Stimulated activated CD4-positive, alpha-beta T cell treated with anti-CD3 and anti-CD28 coated beads, Interleukin-2, amount 100 ng/mL, for 48 hours (primary cell): ENCODE results near the gene KLF5.
"Not testable (repeated sequence)": the region's sequence is repeated elsewhere in the genome, so short reads cannot be mapped to it uniquely, and the experiment has no call there.

ENCODE experiments used
- DNase-seq, 2 donors: peaks; one replicate each; pipeline ENCODE4 v3.0.0-alpha.2; 2020

KLF5 gene

DNA sequence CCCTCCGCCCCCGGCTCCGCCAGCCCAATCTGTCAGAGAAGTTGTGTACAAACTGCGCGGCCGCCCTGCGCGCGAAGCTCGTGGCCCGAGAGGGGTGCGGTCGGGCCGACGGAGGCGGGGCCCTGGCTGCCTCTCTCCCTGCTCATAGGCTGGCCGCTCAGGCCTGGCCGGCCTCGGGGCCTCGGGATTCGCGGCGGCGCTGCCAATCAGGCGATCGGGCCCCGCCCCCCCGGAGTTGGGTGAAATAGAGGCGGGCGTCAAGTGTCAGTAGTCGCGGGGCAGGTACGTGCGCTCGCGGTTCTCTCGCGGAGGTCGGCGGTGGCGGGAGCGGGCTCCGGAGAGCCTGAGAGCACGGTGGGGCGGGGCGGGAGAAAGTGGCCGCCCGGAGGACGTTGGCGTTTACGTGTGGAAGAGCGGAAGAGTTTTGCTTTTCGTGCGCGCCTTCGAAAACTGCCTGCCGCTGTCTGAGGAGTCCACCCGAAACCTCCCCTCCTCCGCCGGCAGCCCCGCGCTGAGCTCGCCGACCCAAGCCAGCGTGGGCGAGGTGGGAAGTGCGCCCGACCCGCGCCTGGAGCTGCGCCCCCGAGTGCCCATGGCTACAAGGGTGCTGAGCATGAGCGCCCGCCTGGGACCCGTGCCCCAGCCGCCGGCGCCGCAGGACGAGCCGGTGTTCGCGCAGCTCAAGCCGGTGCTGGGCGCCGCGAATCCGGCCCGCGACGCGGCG, at the start of gene KLF5:
KLF5 (plus strand) TSS at position 270 of the 724 bp plus-strand sequence; CDS start at position 593, 323 bp downstream.
- peak; percentile 94 to 95 for DNase-seq

DNA sequence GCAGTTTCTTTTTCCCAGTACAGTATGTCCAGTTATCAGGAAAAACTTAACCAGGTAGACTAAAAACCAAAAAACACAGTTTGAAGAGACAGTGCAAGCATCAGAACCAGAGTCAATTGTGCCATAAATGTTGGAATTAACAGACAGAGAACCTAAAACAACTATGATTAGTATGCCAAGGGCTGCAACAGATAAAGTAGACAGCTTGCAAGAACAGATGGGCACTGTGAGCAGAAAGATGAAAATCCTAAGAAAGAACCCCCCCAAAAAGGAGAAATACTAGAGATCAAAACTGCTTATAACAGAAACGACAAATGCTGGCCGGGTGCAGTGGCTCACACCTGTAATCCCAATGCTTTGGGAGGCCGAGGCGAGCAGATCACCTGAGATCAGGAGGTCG, 47.1 kb upstream of the KLF5 start:
- no peak for DNase-seq

DNA sequence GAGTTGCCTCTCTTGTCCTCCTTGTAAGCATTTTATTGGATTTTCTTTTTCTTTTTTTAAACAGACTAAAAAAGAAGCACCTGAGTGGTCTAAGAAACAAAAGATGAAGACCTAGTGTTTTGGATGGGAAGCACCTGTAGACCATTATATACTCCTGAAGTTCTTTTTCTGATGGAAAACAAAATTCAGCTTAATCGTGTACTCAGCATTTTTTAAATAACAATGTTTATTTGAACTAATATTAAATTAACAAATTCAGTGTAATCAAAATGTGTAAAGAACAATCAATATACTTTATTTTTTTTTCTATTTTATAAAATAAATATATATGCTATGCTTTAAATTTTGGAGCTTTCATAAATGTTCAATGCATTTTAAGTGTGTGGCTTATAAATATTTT, 43.0 kb upstream of the KLF5 start:
- no peak for DNase-seq

DNA sequence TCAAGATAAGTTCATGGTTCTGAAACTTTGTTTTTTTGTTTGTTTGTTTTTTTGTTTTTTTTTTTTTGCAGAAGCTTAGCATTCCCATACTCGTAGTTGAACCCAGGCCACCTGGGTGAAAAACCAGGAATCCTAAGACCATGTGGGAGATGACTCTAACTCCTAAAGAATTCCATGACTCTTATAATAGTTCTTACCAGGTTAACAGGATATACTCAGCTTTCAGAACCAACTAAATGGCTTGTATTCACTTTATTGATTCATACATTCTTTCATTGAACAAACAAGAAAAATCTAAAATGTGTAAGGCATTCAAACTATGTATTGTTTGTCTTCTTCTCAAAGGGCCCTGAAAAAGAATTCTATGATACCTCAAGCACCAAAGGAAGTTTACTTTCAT, 40.5 kb upstream of the KLF5 start:
- DNase-seq = no peak

DNA sequence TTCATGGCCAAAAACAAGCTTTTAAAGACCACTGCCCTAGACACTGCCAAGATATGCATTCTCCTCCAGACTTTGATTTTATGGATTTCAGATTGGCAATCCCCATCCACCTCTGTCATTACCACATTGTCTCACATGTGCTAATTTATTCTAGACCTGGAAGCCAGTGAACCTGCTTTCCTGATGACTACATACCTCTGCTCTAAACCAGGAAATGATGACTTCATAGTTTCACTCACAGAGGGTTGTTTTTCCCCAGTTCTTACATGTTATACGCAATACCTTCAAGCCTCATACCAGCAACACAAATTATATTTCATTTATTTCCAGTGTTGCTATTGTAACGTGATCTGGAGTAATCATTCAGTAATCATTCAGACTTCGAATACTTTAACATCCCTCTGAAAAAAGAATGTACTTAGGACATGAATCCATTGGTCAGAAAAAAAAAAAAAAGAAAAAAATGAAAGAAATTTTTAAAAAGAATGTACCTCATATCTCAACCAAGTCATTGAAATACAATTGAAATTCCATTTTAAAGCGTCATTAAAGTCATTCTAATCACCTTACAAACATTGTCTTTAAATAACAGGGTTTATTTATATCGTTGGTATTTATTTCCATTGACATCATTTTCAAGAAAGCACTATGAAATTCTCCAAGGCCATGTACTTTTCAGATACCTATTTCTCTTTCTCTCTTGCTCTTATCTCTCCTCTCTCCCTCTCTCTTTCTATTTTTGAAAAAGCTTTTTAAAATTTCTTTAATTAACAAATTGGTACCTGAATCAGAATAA, 33.4 kb upstream of the KLF5 start:
- DNase-seq = no peak

DNA sequence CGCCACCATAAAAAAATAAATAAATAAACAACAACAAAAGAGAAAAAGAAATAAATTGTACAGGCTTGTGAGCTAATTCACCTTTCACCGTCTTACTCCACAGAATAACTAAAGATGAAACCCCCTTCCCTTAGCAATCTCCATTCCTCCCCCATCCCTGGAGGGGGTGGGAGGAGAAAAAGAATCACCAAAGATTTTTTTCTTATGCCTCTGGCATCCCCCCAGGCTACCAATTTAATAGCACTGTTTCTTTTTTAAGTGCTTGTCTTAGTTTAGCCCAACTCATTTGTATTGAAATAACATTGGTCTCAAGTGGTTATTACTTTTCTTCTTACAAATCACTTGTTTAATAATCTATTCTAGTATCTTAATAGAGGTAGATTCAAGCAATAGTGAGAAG, 23.9 kb upstream of the KLF5 start:
- DNase-seq = no peak

DNA sequence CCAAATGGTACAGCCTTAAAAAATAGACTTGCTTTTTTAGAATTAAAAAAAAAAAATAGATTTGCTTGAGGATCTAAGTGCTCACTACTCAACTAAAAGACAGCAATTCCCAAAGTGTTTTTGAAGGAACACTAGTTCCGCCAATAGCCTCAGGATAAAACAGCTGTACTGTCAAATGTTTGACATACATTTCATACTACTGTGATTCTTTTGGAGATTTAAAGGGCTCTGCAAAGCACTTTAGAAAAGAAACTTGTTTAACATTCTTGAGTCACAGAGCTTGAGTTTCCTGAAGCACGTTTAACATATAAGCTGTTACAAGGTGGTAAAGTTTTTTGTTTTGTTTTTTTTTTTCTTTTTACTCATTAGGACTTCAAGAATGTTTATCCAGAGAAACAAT, 23.1 kb upstream of the KLF5 start:
- no peak for DNase-seq

DNA sequence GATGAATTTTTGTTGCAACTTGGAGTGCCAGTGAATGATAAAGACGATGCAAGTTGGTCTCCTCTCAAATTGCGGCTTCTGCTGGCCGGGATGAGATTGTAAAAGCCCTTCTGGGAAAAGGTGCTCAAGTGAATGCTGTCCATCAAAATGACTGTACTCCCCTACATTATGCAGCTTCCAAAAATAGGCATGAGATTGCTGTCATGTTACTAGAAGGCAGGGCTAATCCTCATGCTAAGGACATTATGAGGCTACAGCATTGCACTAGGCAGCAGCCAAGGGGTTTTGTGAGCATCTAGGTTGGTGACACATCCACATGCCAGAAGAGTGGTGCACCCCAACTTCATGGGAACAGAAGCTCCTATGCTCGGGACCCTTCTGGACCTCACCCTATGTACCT, 22.2 kb upstream of the KLF5 start:
- no peak for DNase-seq

DNA sequence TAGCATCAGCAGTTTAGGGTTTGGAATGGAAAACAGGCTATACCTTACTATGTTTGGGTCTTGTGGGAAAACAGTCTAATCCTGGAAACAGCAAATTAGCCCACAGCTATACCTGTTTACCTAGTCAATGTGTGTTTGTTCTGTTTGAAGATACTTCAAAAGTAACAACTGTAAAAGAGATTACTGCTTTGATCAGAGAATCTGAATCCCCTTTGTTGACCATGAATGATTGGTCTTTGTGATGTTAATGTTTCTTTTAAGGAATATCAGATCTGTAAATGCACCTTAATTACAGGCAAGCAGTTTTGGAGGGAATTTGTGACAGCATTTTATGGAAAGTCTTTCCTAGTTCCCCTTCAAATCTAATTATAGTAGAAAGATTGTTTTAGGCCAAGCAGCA, 20.7 kb upstream of the KLF5 start:
- no peak for DNase-seq

DNA sequence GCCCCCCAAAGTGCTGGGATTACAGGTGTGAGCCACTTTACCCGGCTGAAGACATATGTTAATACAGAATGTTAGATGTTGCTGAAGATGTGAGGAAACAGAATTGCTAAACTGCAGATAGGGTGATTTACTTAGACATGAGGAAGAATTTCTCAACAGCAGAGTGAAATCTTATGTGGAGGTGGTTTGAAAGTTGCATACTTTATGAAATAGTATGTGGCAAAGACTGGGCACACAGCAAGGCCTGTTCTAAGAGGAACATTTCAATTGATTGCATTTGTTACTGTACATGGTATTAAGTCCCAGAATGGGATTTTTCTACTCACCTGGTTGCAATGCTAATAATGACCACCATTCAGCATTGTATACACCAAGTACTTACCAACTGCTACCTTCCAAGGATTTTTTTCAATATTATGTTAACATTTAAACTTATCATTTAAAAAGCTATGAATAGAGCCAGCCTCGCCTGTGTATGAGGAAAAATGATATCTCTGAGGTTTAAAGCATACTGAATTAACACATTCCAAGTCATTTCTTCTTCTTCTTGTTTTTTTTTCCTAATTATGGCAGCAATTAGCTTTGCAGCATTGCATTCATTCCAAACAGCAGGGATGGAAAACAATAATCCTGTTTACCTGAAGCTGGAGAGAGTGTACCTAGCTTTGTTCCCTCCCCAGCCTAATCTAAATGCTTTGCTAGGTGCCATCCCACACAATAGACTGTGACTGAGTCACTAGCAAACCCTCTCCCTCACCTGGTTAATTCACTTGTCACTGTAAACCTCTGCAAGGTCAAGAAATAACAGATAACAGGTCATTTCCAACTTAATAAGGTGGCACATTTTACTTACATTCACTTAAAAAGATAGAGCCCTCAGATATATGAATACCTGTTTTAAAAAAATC, 19.4 kb upstream of the KLF5 start:
- DNase-seq = no peak

DNA sequence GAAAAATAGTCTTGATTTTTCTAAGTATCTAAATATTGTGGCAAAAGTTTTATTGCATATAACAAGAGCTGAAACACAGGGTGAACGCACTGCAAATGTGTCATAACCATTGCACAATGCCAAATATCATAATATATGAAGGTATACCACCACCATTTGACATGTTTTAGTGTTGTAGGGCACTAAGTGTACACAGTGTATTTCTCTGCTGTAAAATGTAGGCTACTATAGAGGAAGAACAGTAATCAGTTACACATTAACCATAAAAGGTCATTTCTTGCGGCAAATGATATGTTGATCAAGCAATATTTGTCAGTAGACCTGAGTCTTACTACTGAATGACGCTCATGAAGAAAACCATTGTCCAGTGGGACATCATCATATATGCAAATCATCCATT, 18.3 kb upstream of the KLF5 start:
- DNase-seq = no peak

DNA sequence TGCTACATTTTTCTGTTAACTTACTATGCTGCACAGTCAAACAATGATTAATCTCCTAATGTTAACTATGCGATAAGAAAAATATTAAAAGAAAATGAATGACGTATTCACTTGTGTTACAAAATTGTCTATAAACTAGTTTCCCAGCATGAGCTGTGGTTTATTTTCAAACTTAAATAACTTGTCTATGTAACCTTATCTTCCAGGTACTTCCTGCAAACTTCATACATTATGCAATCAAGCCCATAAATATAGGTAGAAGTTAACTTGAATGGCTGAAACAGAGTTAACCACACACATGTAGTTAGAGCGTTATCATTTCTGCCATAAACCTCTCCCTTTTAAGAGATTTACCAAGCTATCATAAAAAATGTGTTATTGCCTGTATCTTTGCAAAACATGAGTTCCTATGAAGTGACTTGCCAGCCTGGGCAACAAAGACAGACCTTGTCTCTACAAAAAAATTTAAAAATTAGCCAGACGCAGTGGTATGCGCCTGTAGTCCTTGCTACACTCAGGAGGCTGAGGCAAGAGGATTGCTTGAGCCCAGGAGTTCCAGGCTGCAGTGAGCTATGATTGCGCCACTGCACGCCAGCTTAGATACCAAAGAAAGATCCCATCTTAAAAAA, 17.7 kb upstream of the KLF5 start:
- DNase-seq = no peak

DNA sequence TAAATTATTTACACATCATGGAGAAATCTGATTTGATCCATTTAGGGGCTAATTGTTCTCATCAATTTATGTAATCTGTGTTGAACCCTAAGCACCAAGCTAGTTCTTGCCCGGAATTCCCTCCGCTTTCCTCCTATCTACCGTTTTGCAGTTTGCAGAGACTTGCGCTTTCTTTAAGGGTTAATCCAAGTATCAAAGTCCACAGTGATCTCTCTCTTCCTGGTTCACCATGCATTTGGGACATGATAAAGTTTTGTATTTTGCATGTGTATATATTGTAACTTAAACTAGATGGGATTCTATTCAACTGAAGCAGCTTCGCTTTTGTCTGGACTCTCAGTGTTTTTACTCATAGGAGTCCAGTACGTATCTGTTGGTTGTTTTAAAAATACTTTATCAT, 13.8 kb upstream of the KLF5 start:
- no peak for DNase-seq

DNA sequence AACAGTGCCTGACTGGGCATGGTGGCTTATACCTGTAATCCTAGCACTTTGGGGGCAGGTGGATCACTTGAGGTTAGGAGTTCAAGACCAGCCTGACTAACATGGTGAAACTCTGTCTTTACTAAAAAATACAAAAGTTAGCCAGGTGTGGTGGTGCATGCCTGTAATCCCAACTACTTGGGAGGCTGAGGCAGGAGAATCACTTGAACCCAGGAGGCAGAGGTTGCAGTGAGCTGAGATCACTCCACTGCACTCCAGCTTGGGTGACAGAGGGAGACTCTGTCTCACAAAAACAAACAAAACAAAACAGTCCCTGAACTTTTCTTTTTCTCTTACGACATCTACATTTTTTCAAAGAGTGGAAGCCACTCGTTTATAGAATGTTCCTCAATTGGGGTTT, 10.2 kb upstream of the KLF5 start:
- DNase-seq = not testable (repeated sequence)

DNA sequence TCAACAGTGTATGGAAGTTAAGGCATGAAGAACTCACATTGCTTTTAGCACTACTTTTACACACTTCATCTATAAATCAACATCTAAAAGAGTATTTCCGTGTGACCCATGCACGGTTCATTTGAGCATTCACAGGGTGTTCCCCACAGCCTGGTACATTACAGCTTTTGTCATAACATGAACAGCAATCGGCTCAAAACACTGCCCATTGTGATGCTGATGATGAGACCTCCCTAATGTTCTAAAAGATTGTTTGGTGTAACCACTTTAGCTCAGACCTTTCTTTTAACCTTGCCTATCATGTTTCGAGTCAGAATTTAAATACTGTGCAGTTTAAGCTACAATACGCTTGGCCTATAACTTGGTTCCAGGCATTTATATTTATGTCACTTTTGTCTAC, 4.1 kb upstream of the KLF5 start:
- DNase-seq = no peak

DNA sequence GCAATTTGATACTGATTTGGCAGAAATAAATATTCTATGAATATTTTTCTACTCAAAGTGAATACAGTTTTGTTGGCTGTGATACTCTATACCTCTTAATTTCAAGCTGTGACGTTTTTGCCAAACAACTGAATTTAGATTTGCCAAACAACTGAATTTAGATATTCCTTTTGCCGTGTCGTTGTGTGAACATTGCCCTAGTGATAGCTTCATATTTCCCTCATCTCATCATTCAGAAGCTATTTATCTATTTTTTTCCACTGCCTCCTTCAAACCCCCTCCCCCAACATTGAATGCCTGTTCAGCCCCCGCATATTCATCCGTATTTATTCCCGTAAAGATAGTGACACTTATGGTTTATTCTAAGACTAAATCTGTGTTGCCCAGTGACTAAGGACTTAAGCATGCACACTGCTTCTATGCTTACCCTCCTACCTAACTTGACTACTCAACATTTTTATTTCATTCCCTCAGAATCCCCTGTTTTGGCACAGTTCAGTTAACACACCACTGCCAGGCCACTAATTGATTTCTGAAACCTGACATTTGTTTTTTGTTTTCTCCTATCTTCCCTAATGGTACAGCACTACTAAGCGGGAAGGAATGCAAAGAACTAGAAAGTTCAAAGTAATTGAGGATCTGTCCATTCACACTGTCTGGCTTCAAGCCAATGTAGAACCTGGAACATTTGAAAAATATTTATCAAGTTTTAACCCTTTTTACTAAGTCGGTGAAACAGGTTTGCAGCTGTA, 2.8 kb upstream of the KLF5 start:
- DNase-seq = no peak

DNA sequence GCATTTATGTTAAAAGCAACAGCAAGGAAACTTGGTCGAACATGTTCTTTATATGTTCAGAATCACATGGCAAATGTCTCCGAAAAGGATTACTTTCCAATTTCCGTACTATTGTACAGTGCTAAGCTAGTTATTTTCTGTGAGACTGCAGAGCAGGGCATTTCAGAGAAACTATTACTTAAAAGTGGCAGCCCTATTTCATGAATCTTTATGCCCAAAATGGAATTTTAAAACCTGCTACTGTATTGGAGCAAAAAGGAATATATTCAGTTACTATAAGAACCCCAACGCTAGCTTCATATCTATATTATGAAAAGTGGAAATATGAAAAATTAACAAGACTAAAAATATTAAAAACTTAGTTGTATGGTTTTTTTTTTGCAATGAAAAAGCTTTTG, 2.2 kb upstream of the KLF5 start:
- no peak for DNase-seq

DNA sequence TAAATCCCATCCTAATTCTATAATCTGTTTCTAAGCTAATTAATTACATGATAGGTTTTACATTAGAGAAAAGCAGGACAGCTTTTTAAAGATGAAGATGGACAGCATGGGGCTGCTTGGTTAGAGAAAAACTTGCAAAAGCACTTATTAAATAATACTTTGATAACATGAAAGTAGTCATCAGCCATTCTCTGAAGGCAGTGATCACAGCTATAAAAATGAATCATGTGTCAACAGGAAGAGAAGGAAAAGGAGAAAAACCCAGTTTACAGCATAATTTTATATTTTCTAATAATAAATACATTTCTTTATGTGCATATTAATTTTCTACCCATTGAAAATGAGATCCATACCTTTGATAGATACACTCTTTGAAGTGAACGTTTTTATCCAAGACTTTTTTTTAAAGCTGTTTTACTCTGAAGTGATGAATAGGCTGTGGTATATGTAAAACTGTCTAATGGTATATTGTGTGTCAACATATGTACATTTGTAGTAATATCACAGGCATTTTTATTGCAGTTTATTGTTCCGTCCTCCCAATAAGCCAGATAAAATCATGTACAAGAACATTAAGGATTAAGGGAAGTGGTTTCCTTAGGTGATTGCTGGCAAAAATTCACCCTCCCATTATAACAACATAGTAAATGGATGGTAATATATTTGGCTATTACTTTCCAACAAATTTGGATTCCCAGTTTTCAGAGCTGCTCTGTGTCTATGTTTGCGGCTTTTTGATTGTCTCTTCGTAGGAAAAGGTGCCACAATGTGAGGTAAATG, 1.3 kb upstream of the KLF5 start:
- no peak for DNase-seq

DNA sequence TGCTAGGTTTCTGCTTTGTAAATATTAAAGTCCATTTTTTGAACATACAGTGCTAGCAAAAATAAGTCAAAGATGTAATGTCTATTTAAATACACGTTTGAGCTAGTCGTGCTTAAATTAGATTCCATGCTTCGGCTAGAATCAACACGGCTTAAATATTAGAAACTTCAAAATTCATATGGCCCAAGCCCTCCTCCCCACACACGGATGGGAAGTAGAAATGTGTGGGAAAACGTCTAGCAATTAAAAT, 816 bp upstream of the KLF5 start:
- no peak for DNase-seq

DNA sequence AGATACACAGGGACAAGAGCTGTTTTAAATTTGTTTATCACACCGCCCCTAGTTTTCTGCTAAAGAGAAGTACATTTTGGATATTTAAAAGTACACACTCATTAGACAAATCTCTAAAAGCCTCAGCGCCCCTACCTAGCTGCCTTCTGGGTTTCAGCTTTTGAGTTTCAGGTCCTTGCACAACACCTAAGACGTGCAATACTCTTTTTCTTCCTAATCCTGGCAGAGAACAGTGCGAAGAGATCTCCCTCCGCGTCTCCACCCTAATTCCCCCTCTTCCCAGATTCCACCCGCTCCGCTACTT, 421 bp upstream of the KLF5 start:
- no peak for DNase-seq

DNA sequence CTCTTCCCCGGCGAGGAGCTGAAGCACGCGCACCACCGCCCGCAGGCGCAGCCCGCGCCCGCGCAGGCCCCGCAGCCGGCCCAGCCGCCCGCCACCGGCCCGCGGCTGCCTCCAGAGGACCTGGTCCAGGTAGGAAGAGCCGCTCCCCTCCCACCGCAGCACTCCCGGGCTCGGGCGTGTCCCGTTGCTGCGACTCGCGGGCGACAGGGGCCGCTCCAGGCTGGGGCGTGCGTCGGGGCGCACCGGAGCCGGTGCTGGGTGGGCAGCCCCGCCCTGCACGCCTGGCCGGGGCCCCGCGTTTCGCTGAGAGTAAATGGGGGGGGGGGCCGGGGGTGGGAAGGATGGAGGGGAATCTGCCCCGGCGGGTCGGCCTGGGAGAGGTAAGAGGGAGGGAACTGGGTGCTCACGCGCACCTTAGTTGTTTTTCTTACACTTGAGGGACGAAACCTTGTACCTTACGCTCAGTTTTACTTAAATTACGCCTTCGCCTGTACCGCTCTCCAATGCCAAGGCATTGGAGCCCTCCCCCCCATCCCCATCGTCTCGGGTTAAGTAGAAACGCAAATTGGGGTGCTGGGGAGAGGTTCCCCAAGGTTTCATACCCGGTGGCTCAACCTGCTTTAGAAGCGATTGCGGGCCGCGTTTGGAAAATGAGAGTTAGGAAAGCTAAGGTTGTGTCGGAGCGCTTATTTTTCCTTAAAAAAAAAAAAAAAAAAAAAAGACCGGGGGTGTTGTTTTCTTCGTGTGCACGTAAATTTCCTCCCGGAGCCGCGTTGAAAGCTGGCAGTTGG, 850 bp downstream of the KLF5 start:
- DNase-seq = peak; percentile 24 to 37
